ENCODE data around the gene CEP83.

CEP83 gene

GRCh38 chr12:94304012-94304411 is 155.7 kb downstream of the CEP83 start:
- no peak for DNase-seq

- no peak for DNase-seq
These were observed 159.8 kb downstream of the CEP83 start for GRCh38 chr12:94299846-94300245.

- DNase-seq: no peak
These were observed 161.7 kb downstream of the CEP83 start for GRCh38 chr12:94297876-94298505.

GRCh38 chr12:94297096-94297699 is 162.5 kb downstream of the CEP83 start:
- no peak for DNase-seq

GRCh38 chr12:94290353-94290752 is 169.3 kb downstream of the CEP83 start:
- DNase-seq: no peak

- no peak for DNase-seq
These were observed 170.0 kb downstream of the CEP83 start for GRCh38 chr12:94289461-94290312.

- DNase-seq: no peak
These were observed 172.4 kb downstream of the CEP83 start for GRCh38 chr12:94287245-94287628.

GRCh38 chr12:94286583-94287244 is 173.0 kb downstream of the CEP83 start:
- DNase-seq: no peak

- no peak for DNase-seq
These were observed 173.6 kb downstream of the CEP83 start for GRCh38 chr12:94285943-94286582.

- DNase-seq: no peak
These were observed 174.8 kb downstream of the CEP83 start for GRCh38 chr12:94284859-94285258.

- no peak for DNase-seq
These were observed 175.6 kb downstream of the CEP83 start for GRCh38 chr12:94284046-94284445.

- no peak for DNase-seq
These were observed 177.0 kb downstream of the CEP83 start for GRCh38 chr12:94282675-94283074.

- DNase-seq: no peak
These were observed 179.6 kb downstream of the CEP83 start for GRCh38 chr12:94280063-94280462.

- DNase-seq: no peak
These were observed 182.2 kb downstream of the CEP83 start for GRCh38 chr12:94277426-94278000.

- no peak for DNase-seq
These were observed 182.9 kb downstream of the CEP83 start for GRCh38 chr12:94276725-94277124.

- no peak for DNase-seq
These were observed 186.4 kb downstream of the CEP83 start for GRCh38 chr12:94273272-94273671.

- DNase-seq: no peak
These were observed 187.4 kb downstream of the CEP83 start for GRCh38 chr12:94272280-94272679.

GRCh38 chr12:94271351-94271750 is 188.3 kb downstream of the CEP83 start:
- no peak for DNase-seq

GRCh38 chr12:94269316-94269999 is 190.2 kb downstream of the CEP83 start:
- DNase-seq: no peak

GRCh38 chr12:94267921-94268471 is 191.7 kb downstream of the CEP83 start:
- DNase-seq: no peak

GRCh38 chr12:94267537-94267872 is 192.2 kb downstream of the CEP83 start:
- DNase-seq: no peak

Data from stimulated activated CD8-positive, alpha-beta memory T cell treated with anti-CD3 and anti-CD28 coated beads, Interleukin-4, amount 100 ng/mL, for 48 hours (primary cell).